ENCODE data around the gene KCTD6. TPM values are rescaled to one million over a fixed set of nuclear protein-coding genes. Genes with fewer than 3 reads are reported as not detected.

KCTD6 gene
- total RNA-seq, 4 donors from 2014 or later, result 13.6 to 16.8 (median 15.1) TPM

DNA sequence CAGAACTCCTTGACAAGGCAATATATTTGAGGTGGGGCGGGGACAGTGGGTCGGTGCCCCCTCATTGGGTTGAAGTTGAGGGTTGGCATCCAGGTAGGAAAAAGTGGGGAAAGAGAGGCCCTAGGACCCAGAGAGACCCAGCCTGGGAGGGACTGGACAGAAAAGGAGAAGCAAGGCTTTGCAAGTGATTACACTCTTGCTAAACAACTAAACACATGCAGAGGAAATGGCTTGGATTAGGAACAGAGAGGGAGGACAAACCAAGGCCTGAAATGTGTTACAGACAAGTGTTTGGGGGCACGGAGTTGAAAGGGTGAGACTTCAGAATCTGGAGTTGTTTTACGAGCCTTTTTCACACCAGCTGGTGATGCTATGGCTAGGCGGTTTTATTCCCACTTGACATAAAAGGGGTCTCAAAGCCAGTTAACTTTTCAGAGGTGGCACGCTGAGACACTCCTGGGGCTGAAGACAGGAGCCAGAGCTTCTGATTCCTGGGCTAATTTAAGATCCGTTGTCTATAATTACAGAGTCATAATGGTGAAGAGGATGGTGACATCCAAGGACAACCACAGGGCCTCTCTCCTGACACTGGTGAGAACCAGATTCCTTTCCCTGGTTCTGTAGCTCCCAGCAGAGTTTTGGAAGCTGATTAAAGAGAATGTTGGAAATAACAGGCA lies 7.7 kb upstream of the KCTD6 start:
- Histone ChIP-seq H3K9me3 (peaks cover 0 to 4% (median 0%) of the 10 kb centered on the region in 4 donors), H3K4me3 (no peak overlapping the region), H3K27ac (replicated peaks in 1 of 4) (no peak overlapping the region), H3K4me1 (peaks cover 5 to 9% (median 6%) of the 10 kb centered on the region in 4 donors), H3K36me3 (no peaks in the 10 kb centered on the region), H3K27me3 (no peaks in the 10 kb centered on the region)
- no peak for TF ChIP-seq POLR2A (IDR thresholded peaks at IDR 0.05; ENCODE audit: low read depth)
- TF ChIP-seq POLR2AphosphoS5 (IDR thresholded peaks at IDR 0.05), result no peak
- no peak for TF ChIP-seq EP300 (IDR thresholded peaks at IDR 0.05)
- WGBS, result 75% methylated on average over 7 of the region's 7 CpGs
- intact Hi-C loops (cut with DNase I), result no loop called here
- DNase-seq (ENCODE audit: extremely low spot score), result no peak

DNA sequence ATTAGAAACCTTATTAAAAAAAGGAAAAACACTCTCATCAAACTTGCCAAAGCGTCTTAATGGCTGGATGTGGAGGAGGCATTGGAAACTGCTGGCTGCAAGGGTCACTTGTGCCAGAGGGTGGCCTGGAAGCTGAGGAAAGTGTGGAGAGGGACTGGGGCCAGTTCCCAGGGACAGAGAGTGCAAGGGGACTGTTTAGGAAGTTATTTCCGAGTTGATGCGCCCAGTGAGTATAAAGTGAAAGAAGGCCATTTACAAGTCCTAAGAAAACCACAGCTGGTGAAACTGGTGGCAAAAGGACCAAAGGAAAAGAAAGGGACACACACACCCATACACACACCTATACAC lies 7.2 kb upstream of the KCTD6 start:
- H3K9me3 ChIP-seq, result peaks cover 0 to 4% (median 0%) of the 10 kb centered on the region in 4 donors
- H3K4me1 ChIP-seq, result peaks cover 5 to 9% (median 6%) of the 10 kb centered on the region in 4 donors
- H3K4me3 ChIP-seq, result no peak overlapping the region
- TF ChIP-seq POLR2AphosphoS5 (IDR thresholded peaks at IDR 0.05) (no peak), EP300 (IDR thresholded peaks at IDR 0.05) (no peak), POLR2A (IDR thresholded peaks at IDR 0.05; ENCODE audit: low read depth) (no peak)
- TF ChIP-seq, protein P1, sequence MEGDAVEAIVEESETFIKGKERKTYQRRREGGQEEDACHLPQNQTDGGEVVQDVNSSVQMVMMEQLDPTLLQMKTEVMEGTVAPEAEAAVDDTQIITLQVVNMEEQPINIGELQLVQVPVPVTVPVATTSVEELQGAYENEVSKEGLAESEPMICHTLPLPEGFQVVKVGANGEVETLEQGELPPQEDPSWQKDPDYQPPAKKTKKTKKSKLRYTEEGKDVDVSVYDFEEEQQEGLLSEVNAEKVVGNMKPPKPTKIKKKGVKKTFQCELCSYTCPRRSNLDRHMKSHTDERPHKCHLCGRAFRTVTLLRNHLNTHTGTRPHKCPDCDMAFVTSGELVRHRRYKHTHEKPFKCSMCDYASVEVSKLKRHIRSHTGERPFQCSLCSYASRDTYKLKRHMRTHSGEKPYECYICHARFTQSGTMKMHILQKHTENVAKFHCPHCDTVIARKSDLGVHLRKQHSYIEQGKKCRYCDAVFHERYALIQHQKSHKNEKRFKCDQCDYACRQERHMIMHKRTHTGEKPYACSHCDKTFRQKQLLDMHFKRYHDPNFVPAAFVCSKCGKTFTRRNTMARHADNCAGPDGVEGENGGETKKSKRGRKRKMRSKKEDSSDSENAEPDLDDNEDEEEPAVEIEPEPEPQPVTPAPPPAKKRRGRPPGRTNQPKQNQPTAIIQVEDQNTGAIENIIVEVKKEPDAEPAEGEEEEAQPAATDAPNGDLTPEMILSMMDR (IDR thresholded peaks at IDR 0.05), result no peak
- 81% methylated on average over 3 of the region's 3 CpGs for WGBS
- H3K36me3 ChIP-seq, result no peaks in the 10 kb centered on the region
- DNase-seq (ENCODE audit: extremely low spot score), result no peak
- H3K27ac ChIP-seq (replicated peaks in 1 of 4), result no peak overlapping the region
- intact Hi-C loops (cut with DNase I), result no loop called here
- no peaks in the 10 kb centered on the region for H3K27me3 ChIP-seq

DNA sequence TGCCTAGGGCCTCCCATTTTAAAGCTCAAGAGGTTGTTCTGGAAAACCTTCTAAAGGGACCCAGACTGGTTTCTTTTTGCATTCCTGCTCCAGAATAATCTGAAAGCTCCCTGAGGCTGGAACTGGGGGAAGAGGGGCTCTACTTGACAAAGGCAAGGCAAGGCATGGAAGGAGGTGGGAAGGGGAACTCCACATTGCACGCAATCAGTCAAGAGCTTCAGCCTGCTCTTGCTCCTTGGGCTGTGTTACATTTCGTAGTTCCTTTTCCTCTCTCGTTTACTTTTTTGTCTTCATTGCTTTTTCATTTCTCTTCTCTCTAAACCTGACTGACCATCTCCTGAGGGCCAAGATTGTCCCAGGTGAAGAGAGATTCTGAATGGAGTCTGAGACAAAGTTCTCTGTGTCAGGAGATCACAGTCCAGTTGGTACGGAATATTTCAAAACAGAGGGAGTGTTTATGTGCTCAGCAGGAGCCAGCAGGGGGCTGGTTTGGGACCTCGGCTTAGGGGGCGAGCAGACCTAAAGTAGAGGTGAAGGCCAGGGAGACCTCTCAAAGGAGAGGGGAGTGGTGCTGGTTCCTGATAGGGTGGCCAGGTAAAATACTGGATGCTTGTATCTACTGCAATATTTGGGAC lies 6.0 kb upstream of the KCTD6 start:
- H3K27ac ChIP-seq (replicated peaks in 1 of 4), result no peak overlapping the region
- no peak for DNase-seq (ENCODE audit: extremely low spot score)
- intact Hi-C loops (cut with DNase I), result no loop called here
- WGBS, result 66% methylated on average over 6 of the region's 6 CpGs
- TF ChIP-seq, protein P1 (IDR thresholded peaks at IDR 0.05), result no peak
- no peak for TF ChIP-seq EP300 (IDR thresholded peaks at IDR 0.05)
- TF ChIP-seq POLR2AphosphoS5 (IDR thresholded peaks at IDR 0.05), result no peak
- TF ChIP-seq POLR2A (IDR thresholded peaks at IDR 0.05; ENCODE audit: low read depth), result no peak
- no peaks in the 10 kb centered on the region for H3K9me3 ChIP-seq
- H3K36me3 ChIP-seq, result no peaks in the 10 kb centered on the region
- H3K4me1 ChIP-seq, result peaks cover 7 to 19% (median 12%) of the 10 kb centered on the region in 4 donors
- H3K4me3 ChIP-seq, result no peak overlapping the region
- H3K27me3 ChIP-seq, result no peaks in the 10 kb centered on the region

DNA sequence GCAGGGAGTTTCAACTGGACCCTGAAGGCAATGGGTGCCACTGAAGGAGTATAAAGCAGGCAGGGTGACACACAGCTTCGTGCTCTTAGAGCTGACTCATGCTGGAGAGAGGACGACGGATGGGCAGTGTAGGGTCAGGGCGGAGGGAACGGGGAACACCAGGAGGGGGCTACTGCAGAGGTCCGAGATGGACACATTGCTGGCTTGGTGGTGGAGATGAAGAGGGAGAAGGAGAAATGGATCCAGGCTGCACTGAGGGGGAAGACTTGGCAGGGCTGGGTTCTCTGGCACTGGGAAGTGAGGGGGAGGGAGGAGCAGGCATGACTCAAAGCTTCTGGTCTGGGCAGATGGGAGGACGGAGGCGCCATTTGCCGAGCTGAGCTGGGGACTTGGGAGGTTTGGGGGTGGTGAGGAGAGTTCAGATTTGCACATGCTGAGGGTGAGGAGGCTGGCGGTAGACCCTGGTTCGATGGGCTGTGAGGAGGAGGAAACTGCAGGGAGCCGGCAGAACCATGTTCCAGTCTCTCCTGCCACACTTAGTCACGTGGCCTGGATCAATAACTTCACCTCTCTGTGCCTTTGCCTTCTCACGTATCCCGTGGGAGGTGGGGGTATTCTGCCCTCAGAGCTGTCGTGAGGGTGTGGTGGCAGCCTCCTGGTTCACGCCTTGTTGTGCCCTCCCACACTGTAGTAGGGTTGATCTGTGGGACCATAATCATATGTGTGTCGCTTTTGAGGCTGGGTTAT lies 4.6 kb upstream of the KCTD6 start:
- Histone ChIP-seq H3K4me3 (no peak overlapping the region), H3K4me1 (peaks cover 11 to 26% (median 19%) of the 10 kb centered on the region in 4 donors), H3K27me3 (no peaks in the 10 kb centered on the region), H3K27ac (replicated peaks in 1 of 4) (no peak overlapping the region), H3K36me3 (no peaks in the 10 kb centered on the region), H3K9me3 (no peaks in the 10 kb centered on the region)
- 63% methylated on average over 14 of the region's 18 CpGs for WGBS
- no peak for DNase-seq (ENCODE audit: extremely low spot score)
- TF ChIP-seq POLR2A (IDR thresholded peaks at IDR 0.05; ENCODE audit: low read depth), result no peak
- intact Hi-C loops (cut with DNase I), result no loop called here

DNA sequence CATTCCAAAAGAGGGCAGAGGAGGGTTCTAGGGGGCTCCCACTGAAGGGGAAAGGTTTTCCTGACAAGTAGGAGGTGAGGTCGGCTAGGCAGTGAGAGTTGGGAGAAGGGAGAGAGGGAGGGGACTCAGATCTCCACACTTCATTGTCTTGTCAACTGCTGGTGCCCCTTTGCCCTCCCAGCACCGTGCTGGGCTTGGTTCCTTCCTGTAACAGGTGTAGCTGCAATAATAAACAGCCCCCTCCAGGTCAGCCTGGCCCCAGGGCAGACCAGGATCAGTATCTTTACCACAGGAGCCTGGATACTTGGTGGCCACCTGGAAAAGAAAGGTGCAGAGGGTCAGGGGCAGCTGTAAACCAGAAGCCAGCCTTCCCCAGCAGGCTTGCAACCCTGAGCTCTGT lies 2.9 kb upstream of the KCTD6 start:
- H3K4me1 ChIP-seq, result peaks cover 18 to 39% (median 34%) of the 10 kb centered on the region in 4 donors
- H3K27ac ChIP-seq (replicated peaks in 1 of 4), result no peak overlapping the region
- intact Hi-C loops (cut with DNase I), result no loop called here
- H3K36me3 ChIP-seq, result no peaks in the 10 kb centered on the region
- DNase-seq (ENCODE audit: extremely low spot score), result no peak
- no peak for TF ChIP-seq EP300 (IDR thresholded peaks at IDR 0.05)
- TF ChIP-seq, protein P1 (IDR thresholded peaks at IDR 0.05), result no peak
- TF ChIP-seq POLR2A (IDR thresholded peaks at IDR 0.05; ENCODE audit: low read depth), result no peak
- no peak for TF ChIP-seq POLR2AphosphoS5 (IDR thresholded peaks at IDR 0.05)
- H3K9me3 ChIP-seq, result no peaks in the 10 kb centered on the region
- H3K27me3 ChIP-seq, result no peaks in the 10 kb centered on the region
- WGBS, result 42% methylated on average over 2 of the region's 2 CpGs
- no peak overlapping the region for H3K4me3 ChIP-seq

Data from esophagus muscularis mucosa (tissue), 4 donors.